ENCODE data around the gene FARP1. TPM values are rescaled to one million over a fixed set of nuclear protein-coding genes. Genes with fewer than 3 reads are reported as not detected.

The FARP1 gene
- polyA plus RNA-seq, 1 of the 3 experiments (the other 2 are of a cell fraction), result 12.0 TPM

DNA sequence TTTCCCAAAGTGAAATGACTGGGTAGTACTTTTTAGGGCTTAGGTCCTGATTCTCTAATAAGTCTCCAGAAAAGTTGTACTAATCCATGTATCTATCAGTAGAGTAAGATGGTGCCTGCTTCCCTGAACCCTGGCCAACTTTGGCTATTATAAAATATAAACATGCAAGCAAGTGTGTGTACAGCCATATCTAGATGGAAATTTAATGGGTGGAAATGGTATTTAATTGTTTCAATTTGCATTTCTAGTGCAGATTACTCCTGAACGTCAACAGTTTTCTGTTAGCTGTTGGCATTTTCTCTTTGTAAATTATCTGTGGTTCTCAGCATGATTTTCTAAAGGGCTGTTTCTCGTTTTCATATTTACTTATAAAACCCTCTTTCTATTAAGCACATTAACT is 221.3 kb downstream of the FARP1 start:
- WGBS (ENCODE audit: low lambda C conversion rate), result 68% methylated on average over 2 of the region's 2 CpGs

DNA sequence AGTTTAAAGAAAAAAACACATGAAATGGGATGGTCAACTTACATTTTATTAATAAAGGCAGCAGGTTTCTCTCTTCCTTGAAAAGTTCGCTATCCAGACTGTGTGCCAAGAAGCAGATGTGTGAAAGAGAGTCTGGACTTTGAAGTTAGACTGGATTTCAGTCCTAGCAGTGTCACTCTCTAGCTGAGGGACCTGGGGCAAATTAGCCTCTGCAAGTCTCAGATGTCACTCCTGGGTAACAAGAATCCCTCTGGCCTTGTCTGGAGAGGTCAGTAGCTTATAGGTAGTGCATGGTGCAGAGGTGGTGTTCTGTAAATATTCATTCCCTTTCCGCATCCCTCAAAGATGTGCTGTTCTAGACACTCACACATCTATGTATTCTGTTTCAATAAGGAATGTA is 221.8 kb downstream of the FARP1 start:
- no peak overlapping the region for H3K9ac ChIP-seq
- no peak for TF ChIP-seq CHD2 (IDR thresholded peaks at IDR 0.05; ENCODE audit: low read length, partially characterized antibody)
- TF ChIP-seq NFIC (IDR thresholded peaks at IDR 0.05; ENCODE audit: borderline replicate concordance), result no peak
- TF ChIP-seq RCOR1 (IDR thresholded peaks at IDR 0.05; ENCODE audit: low read length), result no peak
- TF ChIP-seq NRF1 (IDR thresholded peaks at IDR 0.05; ENCODE audit: low read depth, low read length), result no peak
- TF ChIP-seq GABPA (IDR thresholded peaks at IDR 0.05; ENCODE audit: low read depth), result no peak
- TF ChIP-seq FOSL2 (IDR thresholded peaks at IDR 0.05; ENCODE audit: borderline replicate concordance, low read depth), result no peak
- no peak for TF ChIP-seq GATA2 (CRISPR knock-in tag; IDR thresholded peaks at IDR 0.05)
- TF ChIP-seq, protein P1, sequence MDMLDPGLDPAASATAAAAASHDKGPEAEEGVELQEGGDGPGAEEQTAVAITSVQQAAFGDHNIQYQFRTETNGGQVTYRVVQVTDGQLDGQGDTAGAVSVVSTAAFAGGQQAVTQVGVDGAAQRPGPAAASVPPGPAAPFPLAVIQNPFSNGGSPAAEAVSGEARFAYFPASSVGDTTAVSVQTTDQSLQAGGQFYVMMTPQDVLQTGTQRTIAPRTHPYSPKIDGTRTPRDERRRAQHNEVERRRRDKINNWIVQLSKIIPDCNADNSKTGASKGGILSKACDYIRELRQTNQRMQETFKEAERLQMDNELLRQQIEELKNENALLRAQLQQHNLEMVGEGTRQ (IDR thresholded peaks at IDR 0.05; ENCODE audit: borderline replicate concordance, low read depth, low read length), result no peak
- TF ChIP-seq SMC3 (IDR thresholded peaks at IDR 0.05; ENCODE audit: low read depth, low read length), result no peak
- TF ChIP-seq TCF12 (IDR thresholded peaks at IDR 0.05), result no peak
- TF ChIP-seq, protein P2, sequence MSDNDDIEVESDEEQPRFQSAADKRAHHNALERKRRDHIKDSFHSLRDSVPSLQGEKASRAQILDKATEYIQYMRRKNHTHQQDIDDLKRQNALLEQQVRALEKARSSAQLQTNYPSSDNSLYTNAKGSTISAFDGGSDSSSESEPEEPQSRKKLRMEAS (IDR thresholded peaks at IDR 0.05; ENCODE audit: low read depth), result no peak
- H3K36me3 ChIP-seq (replicated peaks in 1 of 2; ENCODE audit: control insufficient read depth in 1 of 2, insufficient read depth in 2 of 2, low read length in 1 of 2), result peaks cover 0 to 2% of the 10 kb centered on the region in 2 experiments
- H3K9me3 ChIP-seq, result no peaks in the 10 kb centered on the region
- H2AFZ ChIP-seq (ENCODE audit: low read depth), result no peak overlapping the region
- H4K20me1 ChIP-seq (ENCODE audit: insufficient read depth), result no peaks in the 10 kb centered on the region; the same call in 1 of the 2 replicates
- CTCF ChIA-PET, result interaction anchor here (0.9 to 1.3 kb wide), 2 partner anchors 10 to 20 kb away, joined by 3 to 5 read pairs; no protein-coding TSS in a partner anchor
- no peak overlapping the region for H3K4me2 ChIP-seq
- no peaks in the 10 kb centered on the region for H3K27me3 ChIP-seq (ENCODE audit: insufficient read depth)
- POLR2A ChIA-PET, result no interaction called here
- no peak for DNase-seq
- no peaks in the 10 kb centered on the region for H3K9me2 ChIP-seq
- WGBS (ENCODE audit: low lambda C conversion rate), result 95% methylated on average over 2 of the region's 2 CpGs
- peak overlapping the region in 1 of 2 experiments; percentile 88; a peak in 2 of 4 replicates for H3K27ac ChIP-seq (ENCODE audit: low read depth in 2 of 2, low read length in 1 of 2)
- peaks cover 3% of the 10 kb centered on the region for H3F3A ChIP-seq (replicated peaks; ENCODE audit: insufficient read depth)
- H3K4me3 ChIP-seq (ENCODE audit: low read depth in 2 of 2, low read length in 1 of 2), result no peak overlapping the region
- no peaks in the 10 kb centered on the region for H3K79me2 ChIP-seq (ENCODE audit: insufficient read depth)
- peaks cover 0 to 35% of the 10 kb centered on the region in 2 experiments; a peak in 2 of 4 replicates for H3K4me1 ChIP-seq (ENCODE audit: control insufficient read depth in 1 of 2, insufficient read depth in 2 of 2, low read depth in 1 of 2, low read length in 1 of 2)

More for the DNA sequence above, 221.3 kb downstream of the FARP1 start:
- Histone ChIP-seq H3K9me3 (no peaks in the 10 kb centered on the region), H2AFZ (ENCODE audit: low read depth) (no peak overlapping the region), H4K20me1 (ENCODE audit: insufficient read depth) (no peaks in the 10 kb centered on the region; the same call in 1 of the 2 replicates), H3K36me3 (replicated peaks in 1 of 2; ENCODE audit: control insufficient read depth in 1 of 2, insufficient read depth in 2 of 2, low read length in 1 of 2) (peaks cover 0 to 2% of the 10 kb centered on the region in 2 experiments), H3K27ac (ENCODE audit: low read depth in 2 of 2, low read length in 1 of 2) (peak overlapping the region in 1 of 2 experiments; percentile 88; a peak in 2 of 4 replicates), H3K79me2 (ENCODE audit: insufficient read depth) (no peaks in the 10 kb centered on the region), H3K4me1 (ENCODE audit: control insufficient read depth in 1 of 2, insufficient read depth in 2 of 2, low read depth in 1 of 2, low read length in 1 of 2) (peaks cover 0 to 35% of the 10 kb centered on the region in 2 experiments; a peak in 2 of 4 replicates), H3K27me3 (ENCODE audit: insufficient read depth) (no peaks in the 10 kb centered on the region), H3F3A (replicated peaks; ENCODE audit: insufficient read depth) (peaks cover 3% of the 10 kb centered on the region), H3K9me2 (no peaks in the 10 kb centered on the region), H3K9ac (no peak overlapping the region), H3K4me3 (ENCODE audit: low read depth in 2 of 2, low read length in 1 of 2) (no peak overlapping the region), H3K4me2 (no peak overlapping the region)
- ChIA-PET POLR2A (no interaction called here), CTCF (interaction anchor here (1.3 kb wide), 1 partner anchor 19 kb away, joined by 5 read pairs; no protein-coding TSS in a partner anchor)
- DNase-seq, result no peak
- no peak for TF ChIP-seq FOXM1 (IDR thresholded peaks at IDR 0.05; ENCODE audit: low read depth)
- no peak for TF ChIP-seq NFIC (IDR thresholded peaks at IDR 0.05; ENCODE audit: borderline replicate concordance)
- no peak for TF ChIP-seq TEAD4 (IDR thresholded peaks at IDR 0.05; ENCODE audit: borderline replicate concordance, insufficient read depth)
- TF ChIP-seq, protein P1 (IDR thresholded peaks at IDR 0.05; ENCODE audit: borderline replicate concordance, low read depth, low read length), result no peak
- TF ChIP-seq FOSL2 (IDR thresholded peaks at IDR 0.05; ENCODE audit: borderline replicate concordance, low read depth), result no peak
- no peak for TF ChIP-seq POLR2AphosphoS5 (IDR thresholded peaks at IDR 0.05; ENCODE audit: low read depth, low read length)
- no peak for TF ChIP-seq EZH2phosphoT487 (IDR thresholded peaks at IDR 0.05; ENCODE audit: borderline replicate concordance, low read depth)
- no peak for TF ChIP-seq RCOR1 (IDR thresholded peaks at IDR 0.05; ENCODE audit: low read length)
- TF ChIP-seq TCF12 (IDR thresholded peaks at IDR 0.05), result no peak
- TF ChIP-seq TAF1 (IDR thresholded peaks at IDR 0.05; ENCODE audit: borderline replicate concordance, low read depth, low read length), result no peak
- no peak for TF ChIP-seq MXI1 (IDR thresholded peaks at IDR 0.05; ENCODE audit: low read depth, low read length)
- no peak for TF ChIP-seq JUND (IDR thresholded peaks at IDR 0.05)
- no peak for TF ChIP-seq RXRA (IDR thresholded peaks at IDR 0.05; ENCODE audit: borderline replicate concordance, low read depth)
- TF ChIP-seq SIN3A (IDR thresholded peaks at IDR 0.05; ENCODE audit: borderline replicate concordance, low read depth, low read length), result no peak
- no peak for TF ChIP-seq FOXJ3 (CRISPR knock-in tag; IDR thresholded peaks at IDR 0.05)
- no peak for TF ChIP-seq GATA2 (CRISPR knock-in tag; IDR thresholded peaks at IDR 0.05)
- no peak for TF ChIP-seq SMC3 (IDR thresholded peaks at IDR 0.05; ENCODE audit: low read depth, low read length)
- TF ChIP-seq, protein P3, sequence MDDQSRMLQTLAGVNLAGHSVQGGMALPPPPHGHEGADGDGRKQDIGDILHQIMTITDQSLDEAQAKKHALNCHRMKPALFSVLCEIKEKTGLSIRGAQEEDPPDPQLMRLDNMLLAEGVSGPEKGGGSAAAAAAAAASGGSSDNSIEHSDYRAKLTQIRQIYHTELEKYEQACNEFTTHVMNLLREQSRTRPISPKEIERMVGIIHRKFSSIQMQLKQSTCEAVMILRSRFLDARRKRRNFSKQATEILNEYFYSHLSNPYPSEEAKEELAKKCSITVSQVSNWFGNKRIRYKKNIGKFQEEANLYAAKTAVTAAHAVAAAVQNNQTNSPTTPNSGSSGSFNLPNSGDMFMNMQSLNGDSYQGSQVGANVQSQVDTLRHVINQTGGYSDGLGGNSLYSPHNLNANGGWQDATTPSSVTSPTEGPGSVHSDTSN (IDR thresholded peaks at IDR 0.05), result no peak
- TF ChIP-seq YY1 (IDR thresholded peaks at IDR 0.05; ENCODE audit: low read depth), result no peak
